Smooth muscle cell (in vitro differentiated cells): ENCODE results near the gene C1QTNF1. TPM values are rescaled to one million over a fixed set of nuclear protein-coding genes. Genes with fewer than 3 reads are reported as not detected.
A peak's percentile ranks its signal among the peaks of the same experiment; 100 is the strongest.

ENCODE experiments used
- DNase-seq: peaks from one replicate; lab custom pipeline; 2025; ENCODE audit not compliant: unreplicated experiment; lab: John Stamatoyannopoulos, UW
- H2AFZ ChIP-seq: fragments of 200-600 bp; sonication (generic); 2 replicates; pipeline ENCODE4 v1.6.0; 2016; ENCODE audit warnings: antibody characterized with exemption, low read depth, mild to moderate bottlenecking
- H3F3A ChIP-seq: fragments of 200-600 bp; sonication (generic); 2 replicates; pipeline ENCODE4 v1.6.0; 2017; ENCODE audit warnings: antibody characterized with exemption, low read depth
- H3K27ac ChIP-seq: fragments of 200-600 bp; sonication (generic); 2 replicates; pipeline ENCODE4 v1.5.1; 2016; ENCODE audit warnings: low read depth, mild to moderate bottlenecking
- H3K27me3 ChIP-seq: fragments of 200-600 bp; sonication (generic); 2 replicates; pipeline ENCODE4 v1.6.1; 2016; ENCODE audit warnings: low read depth, mild to moderate bottlenecking
- H3K36me3 ChIP-seq: fragments of 200-600 bp; sonication (generic); 2 replicates; pipeline ENCODE4 v1.5.1; 2016; ENCODE audit warnings: low read depth
- H3K4me1 ChIP-seq: fragments of 200-600 bp; sonication (generic); 2 replicates; pipeline ENCODE4 v1.5.1; 2016; ENCODE audit warnings: low read depth
- H3K4me2 ChIP-seq: fragments of 200-600 bp; sonication (generic); 2 replicates; pipeline ENCODE4 v1.6.0; 2016; ENCODE audit warnings: mild to moderate bottlenecking
- H3K4me3 ChIP-seq: fragments of 200-600 bp; sonication (generic); 2 replicates; pipeline ENCODE4 v1.5.1; 2016; ENCODE audit warnings: mild to moderate bottlenecking
- H3K79me2 ChIP-seq: fragments of 200-600 bp; sonication (generic); 2 replicates; pipeline ENCODE4 v1.6.0; 2016; ENCODE audit warnings: low read depth, mild to moderate bottlenecking
- H3K9ac ChIP-seq: fragments of 200-600 bp; sonication (generic); 2 replicates; pipeline ENCODE4 v1.6.0; 2016; ENCODE audit warnings: low read depth
- H3K9me3 ChIP-seq: fragments of 200-600 bp; sonication (generic); replicated peaks from 2 replicates; pipeline ENCODE4 v1.5.1; 2016; ENCODE audit warnings: low read depth
- H4K20me1 ChIP-seq: fragments of 200-600 bp; sonication (generic); 2 replicates; pipeline ENCODE4 v1.6.0; 2016; ENCODE audit warnings: low read depth
- WGBS: methylation state at CpG from one replicate; pipeline ENCODE4 v1.1.7; 2016; ENCODE audit warnings: low lambda C conversion rate; 5-methylcytosine and 5-hydroxymethylcytosine counted together
- polyA plus RNA-seq: library from polyadenylated mRNA; unstranded; fragments of >200 nt; fragmentation: Nextera tagmentation; extraction: Ambion mirVana; gene quantifications from 2 replicates; pipeline ENCODE4 v1.2.1, GENCODE V29; 2016
- total RNA-seq: library from RNA; depleted of rRNA; stranded (reverse); fragments of >200 nt; gene quantifications from 2 replicates; pipeline ENCODE4 v1.2.3, GENCODE V29; 2014
- TF ChIP-seq, protein P1 (sequence below): fragments of 200-600 bp; sonication (generic); IDR thresholded peaks from 2 replicates; pipeline ENCODE4 v1.5.1; 2017; ENCODE audit warnings: borderline replicate concordance, mild to moderate bottlenecking, antibody characterized with exemption; ENCODE audit not compliant: insufficient read depth, poor library complexity, severe bottlenecking

C1QTNF1 gene
- total and polyA plus RNA-seq, 2 experiments from 2014 or later = 5.7 to 9.4 TPM

DNA sequence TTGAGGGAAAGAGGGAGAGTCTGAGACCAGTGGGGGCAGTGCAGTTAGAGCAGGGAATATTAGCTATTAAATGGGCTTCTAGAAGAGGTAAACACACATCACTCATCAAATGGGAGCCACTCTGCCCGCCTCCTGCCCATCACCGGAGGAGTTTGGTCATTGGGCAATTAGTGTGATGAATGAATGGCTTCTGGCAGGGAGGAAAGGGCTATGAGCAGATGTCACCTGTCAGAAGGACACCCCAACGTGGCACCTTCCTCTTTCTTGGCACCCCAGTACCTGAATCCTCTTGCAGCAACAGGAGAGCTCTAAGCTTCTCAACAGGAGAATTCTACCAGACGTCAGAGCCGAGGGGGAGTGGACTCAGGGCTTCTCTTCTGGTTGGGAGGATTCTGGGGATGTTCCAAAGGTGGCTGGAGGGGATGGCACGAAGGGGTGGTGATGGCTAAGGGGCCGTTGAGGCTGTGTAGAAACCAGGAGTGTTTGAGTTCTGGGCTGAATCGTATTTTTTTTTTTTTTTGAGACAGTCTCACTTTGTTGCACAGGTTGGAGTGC, 11.0 kb downstream of the C1QTNF1 start:
- Histone ChIP-seq H3K4me1 (peaks cover 9% of the 10 kb centered on the region), H3K27ac (no peak overlapping the region), H3K79me2 (no peaks in the 10 kb centered on the region), H3F3A (no peaks in the 10 kb centered on the region), H3K9ac (no peak overlapping the region), H4K20me1 (no peaks in the 10 kb centered on the region), H3K4me2 (no peak overlapping the region), H3K9me3 (no peaks in the 10 kb centered on the region), H3K4me3 (no peak overlapping the region), H2AFZ (no peak overlapping the region), H3K27me3 (no peaks in the 10 kb centered on the region), H3K36me3 (no peaks in the 10 kb centered on the region)
- 81% methylated on average over 8 of the region's 8 CpGs for WGBS
- DNase-seq = no peak
- TF ChIP-seq, protein P1, sequence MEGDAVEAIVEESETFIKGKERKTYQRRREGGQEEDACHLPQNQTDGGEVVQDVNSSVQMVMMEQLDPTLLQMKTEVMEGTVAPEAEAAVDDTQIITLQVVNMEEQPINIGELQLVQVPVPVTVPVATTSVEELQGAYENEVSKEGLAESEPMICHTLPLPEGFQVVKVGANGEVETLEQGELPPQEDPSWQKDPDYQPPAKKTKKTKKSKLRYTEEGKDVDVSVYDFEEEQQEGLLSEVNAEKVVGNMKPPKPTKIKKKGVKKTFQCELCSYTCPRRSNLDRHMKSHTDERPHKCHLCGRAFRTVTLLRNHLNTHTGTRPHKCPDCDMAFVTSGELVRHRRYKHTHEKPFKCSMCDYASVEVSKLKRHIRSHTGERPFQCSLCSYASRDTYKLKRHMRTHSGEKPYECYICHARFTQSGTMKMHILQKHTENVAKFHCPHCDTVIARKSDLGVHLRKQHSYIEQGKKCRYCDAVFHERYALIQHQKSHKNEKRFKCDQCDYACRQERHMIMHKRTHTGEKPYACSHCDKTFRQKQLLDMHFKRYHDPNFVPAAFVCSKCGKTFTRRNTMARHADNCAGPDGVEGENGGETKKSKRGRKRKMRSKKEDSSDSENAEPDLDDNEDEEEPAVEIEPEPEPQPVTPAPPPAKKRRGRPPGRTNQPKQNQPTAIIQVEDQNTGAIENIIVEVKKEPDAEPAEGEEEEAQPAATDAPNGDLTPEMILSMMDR = no peak

DNA sequence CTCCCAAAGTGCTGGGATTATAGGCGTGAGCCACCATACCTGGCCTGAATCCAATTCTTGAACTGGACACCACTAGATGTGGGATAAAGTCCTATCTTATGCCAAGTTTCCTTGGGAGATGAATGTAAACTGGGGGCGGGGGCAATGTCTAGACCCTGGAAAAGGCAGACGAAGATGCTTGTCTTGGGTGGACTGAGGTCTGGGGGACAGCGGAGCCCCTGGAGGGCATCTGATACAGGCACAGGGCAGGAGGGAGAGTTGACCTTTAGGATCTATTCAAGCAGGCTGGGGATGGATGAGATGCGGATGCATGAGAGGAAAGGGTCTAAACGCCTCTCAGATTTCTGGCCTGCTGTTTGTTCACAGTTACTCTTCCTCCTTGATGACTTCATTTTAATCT, 11.7 kb downstream of the C1QTNF1 start:
- no peak for DNase-seq
- Histone ChIP-seq H4K20me1 (no peaks in the 10 kb centered on the region), H3K4me1 (peaks cover 9% of the 10 kb centered on the region), H3K27me3 (no peaks in the 10 kb centered on the region), H3K9ac (no peak overlapping the region), H2AFZ (no peak overlapping the region), H3K4me3 (no peak overlapping the region), H3K79me2 (no peaks in the 10 kb centered on the region), H3F3A (no peaks in the 10 kb centered on the region), H3K4me2 (no peak overlapping the region), H3K9me3 (no peaks in the 10 kb centered on the region), H3K27ac (no peak overlapping the region), H3K36me3 (no peaks in the 10 kb centered on the region)
- TF ChIP-seq, protein P1 = no peak
- WGBS = 93% methylated on average over 6 of the region's 6 CpGs

DNA sequence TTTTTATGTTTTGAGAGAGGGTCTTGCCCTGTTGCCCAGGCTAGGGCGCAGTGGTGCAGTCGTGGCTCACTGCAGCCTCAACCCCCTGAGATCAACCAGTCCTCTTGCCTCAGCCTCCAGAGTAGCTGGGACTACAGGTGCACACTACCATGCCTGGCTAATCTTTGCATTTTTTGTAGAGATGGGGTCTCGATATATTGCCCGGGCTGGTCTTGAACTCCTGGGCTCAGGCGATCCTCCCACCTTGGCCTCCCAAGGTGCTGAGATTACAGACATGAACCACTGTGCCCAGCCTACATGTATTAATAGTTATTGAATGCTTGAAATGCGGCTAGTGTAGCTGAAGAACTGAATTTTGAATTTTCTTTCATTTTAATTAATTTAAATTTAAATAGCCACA, 12.2 kb downstream of the C1QTNF1 start:
- H3K4me1 ChIP-seq = peaks cover 9% of the 10 kb centered on the region
- peak overlapping the region; percentile 57 for H3K4me2 ChIP-seq
- H2AFZ ChIP-seq = no peak overlapping the region
- H3K4me3 ChIP-seq = no peak overlapping the region
- no peaks in the 10 kb centered on the region for H3F3A ChIP-seq
- DNase-seq = no peak
- no peaks in the 10 kb centered on the region for H3K9me3 ChIP-seq
- H3K27ac ChIP-seq = peak overlapping the region; percentile 47
- no peaks in the 10 kb centered on the region for H3K27me3 ChIP-seq
- H3K36me3 ChIP-seq = no peaks in the 10 kb centered on the region
- no peak overlapping the region for H3K9ac ChIP-seq
- WGBS = 90% methylated on average over 6 of the region's 6 CpGs
- TF ChIP-seq, protein P1 = no peak
- no peaks in the 10 kb centered on the region for H4K20me1 ChIP-seq
- no peaks in the 10 kb centered on the region for H3K79me2 ChIP-seq

DNA sequence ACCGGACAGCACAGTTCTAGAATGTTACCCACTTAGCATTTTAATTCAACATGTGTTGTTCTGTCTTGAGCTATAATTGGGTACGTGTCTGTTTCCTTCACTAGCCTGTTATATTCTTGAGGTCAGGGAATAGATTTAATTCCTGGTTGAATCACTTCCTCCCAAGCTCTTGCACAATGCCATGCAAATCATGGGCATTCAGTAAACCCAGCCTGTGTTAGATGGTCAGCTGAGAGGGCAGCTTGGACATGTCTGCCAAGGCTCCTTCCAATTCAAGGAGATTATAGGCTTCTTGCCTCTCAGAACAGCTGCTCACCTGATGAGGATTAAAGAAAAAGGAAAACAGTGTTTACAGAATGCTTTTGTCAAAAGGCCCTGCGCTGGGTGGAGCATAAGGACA, 12.6 kb downstream of the C1QTNF1 start:
- no peaks in the 10 kb centered on the region for H3F3A ChIP-seq
- no peak overlapping the region for H3K4me3 ChIP-seq
- H2AFZ ChIP-seq = no peak overlapping the region
- H3K27ac ChIP-seq = peak overlapping the region; percentile 47
- H3K36me3 ChIP-seq = no peaks in the 10 kb centered on the region
- DNase-seq = no peak
- H3K9me3 ChIP-seq = no peaks in the 10 kb centered on the region
- H3K9ac ChIP-seq = no peak overlapping the region
- no peaks in the 10 kb centered on the region for H4K20me1 ChIP-seq
- H3K27me3 ChIP-seq = no peaks in the 10 kb centered on the region
- TF ChIP-seq, protein P1 = no peak
- no peaks in the 10 kb centered on the region for H3K79me2 ChIP-seq
- peak overlapping the region; percentile 57 for H3K4me2 ChIP-seq
- WGBS = 54% methylated on average over 3 of the region's 3 CpGs
- peaks cover 9% of the 10 kb centered on the region for H3K4me1 ChIP-seq
